GM18505 (cell line): ENCODE data around the gene LRRC32.

ENCODE experiments used
- ATAC-seq: cut with Tn5 transposase; IDR thresholded peaks from one replicate; pipeline ENCODE4 v1.9.1; 2021; ENCODE audit not compliant: unreplicated experiment
- POLR2A ChIP-seq: IDR thresholded peaks from 4 replicates; pipeline ENCODE4 v1.6.1; 2011; ENCODE audit warnings: borderline replicate concordance; ENCODE audit not compliant: insufficient read depth, insufficient read length; ENCODE audit errors: extremely low read depth

The LRRC32 gene

GRCh38 chr11:76637491-76638269, 32.9 kb downstream of the LRRC32 start:
- ATAC-seq: peak; percentile 90
- TF ChIP-seq POLR2A: no peak

GRCh38 chr11:76636826-76637460, 33.6 kb downstream of the LRRC32 start:
- no peak for ATAC-seq
- no peak for TF ChIP-seq POLR2A

- no peak for ATAC-seq
- no peak for TF ChIP-seq POLR2A
Observed at GRCh38 chr11:76635991-76636738, 34.4 kb downstream of the LRRC32 start.

GRCh38 chr11:76634886-76635285, 35.7 kb downstream of the LRRC32 start:
- no peak for ATAC-seq
- no peak for TF ChIP-seq POLR2A

- TF ChIP-seq POLR2A: no peak
- no peak for ATAC-seq
Observed at GRCh38 chr11:76632492-76632891, 38.1 kb downstream of the LRRC32 start.

GRCh38 chr11:76631566-76632308, 38.8 kb downstream of the LRRC32 start:
- ATAC-seq: no peak
- TF ChIP-seq POLR2A: no peak

GRCh38 chr11:76630600-76631281, 39.8 kb downstream of the LRRC32 start:
- ATAC-seq: no peak
- TF ChIP-seq POLR2A: no peak

GRCh38 chr11:76629853-76630599, 40.5 kb downstream of the LRRC32 start:
- ATAC-seq: no peak
- no peak for TF ChIP-seq POLR2A

DNA sequence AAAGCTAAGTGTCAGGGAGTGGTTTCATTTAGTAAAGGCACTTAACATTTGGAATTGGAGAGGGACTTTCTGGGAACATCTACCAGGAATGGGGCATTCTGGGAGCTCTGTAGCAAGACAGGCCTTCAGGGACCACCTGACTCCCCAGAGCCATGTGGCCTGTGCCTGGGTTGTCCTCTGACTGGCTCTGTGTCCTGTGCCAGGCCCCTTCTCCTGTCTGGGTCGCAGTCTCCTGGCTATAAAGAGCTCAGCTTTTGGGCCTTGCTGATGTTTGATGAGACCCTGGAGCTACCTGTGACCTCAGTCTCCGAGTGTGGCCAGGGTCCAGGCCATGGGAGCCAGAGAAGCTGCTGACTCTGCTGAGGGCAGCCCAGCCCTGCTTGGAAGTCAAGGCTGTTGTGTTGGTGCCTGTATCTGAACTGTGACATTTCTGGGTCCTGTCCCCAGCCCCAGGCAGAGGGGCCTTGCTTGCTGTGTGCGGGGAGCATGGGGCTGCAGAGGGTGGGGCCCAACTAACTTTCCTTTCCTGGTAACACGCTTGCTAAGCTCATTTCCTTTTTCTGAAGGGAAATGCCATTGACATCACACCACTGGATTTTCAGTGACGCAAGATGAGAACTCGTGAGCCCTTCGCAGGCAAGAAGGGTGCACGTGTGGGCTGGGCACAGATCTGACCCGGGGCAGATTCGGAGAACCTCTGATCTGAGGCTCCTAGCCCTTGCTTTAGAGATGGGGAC, 41.3 kb downstream of the LRRC32 start:
- no peak for ATAC-seq
- TF ChIP-seq POLR2A: no peak

DNA sequence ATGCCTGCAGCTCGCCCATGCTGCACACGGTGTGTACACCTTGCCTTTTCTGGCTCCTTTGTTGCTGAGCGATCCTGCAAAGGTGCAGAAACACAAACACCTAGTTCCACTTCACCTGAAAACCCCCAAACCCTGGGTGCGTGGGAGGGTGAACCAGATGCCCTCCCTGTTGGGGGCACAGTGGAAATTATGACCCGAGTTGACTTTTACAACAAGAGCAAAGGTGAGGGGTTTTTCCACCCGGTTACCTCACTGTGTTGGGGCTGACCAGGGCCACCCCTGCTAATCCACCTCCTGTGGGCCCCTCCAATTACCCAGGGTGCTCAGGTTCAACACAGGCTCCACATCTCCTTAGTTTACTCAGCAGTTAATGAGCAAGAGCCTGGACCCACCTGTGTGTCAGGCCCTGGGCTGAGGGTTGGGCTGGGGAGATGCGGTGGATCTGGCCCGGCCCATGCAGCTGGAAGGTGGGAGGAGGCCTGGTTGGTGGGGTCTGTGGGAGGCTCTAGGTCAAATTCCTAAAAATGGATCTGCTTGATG, 42.1 kb downstream of the LRRC32 start:
- TF ChIP-seq POLR2A: no peak
- ATAC-seq: no peak

DNA sequence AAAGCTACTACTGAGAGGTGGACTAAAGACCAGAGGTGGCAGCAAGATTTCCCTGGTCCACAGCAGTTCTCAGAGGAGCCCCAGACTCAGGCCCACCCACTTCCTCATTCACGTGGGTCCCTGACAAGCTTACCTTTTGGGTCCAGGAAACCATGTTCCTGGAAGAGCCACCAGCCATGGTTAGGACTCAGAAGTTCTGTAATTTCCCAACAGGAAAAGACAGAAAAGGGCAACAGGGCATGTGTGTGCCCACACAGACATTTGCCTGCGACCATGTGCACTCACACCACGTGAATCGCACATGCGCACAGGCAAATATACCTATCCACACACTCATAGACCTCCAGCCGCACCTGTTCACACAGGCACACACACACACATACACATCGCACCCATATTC, 42.9 kb downstream of the LRRC32 start:
- ATAC-seq: no peak
- no peak for TF ChIP-seq POLR2A

- peak; percentile 87 for ATAC-seq
- no peak for TF ChIP-seq POLR2A
Observed at GRCh38 chr11:76626921-76627401, 43.6 kb downstream of the LRRC32 start.

DNA sequence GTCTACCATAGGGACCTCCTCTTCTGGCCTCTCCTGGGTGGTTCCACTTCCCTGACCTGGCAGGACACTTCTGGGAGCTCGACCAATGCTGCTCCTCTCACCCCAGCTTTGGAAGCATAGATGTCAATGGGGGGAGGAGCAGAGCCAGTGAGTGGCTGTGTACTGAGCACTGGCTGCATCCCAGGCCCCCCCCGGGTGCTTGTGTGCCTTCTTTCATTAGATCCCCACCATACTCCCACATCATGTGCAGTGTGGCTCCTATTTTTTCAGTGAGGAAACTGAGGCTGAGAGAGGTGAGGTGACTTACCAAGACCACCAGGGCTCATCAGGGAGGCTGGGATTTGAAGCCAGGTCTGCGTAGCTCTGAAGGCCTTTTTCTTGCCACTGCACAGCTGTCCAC, 44.3 kb downstream of the LRRC32 start:
- TF ChIP-seq POLR2A: no peak
- ATAC-seq: no peak
